Heart left ventricle (tissue), 16 donors: ENCODE results near the gene GYS1. TPM values are rescaled to one million over a fixed set of nuclear protein-coding genes. Genes with fewer than 3 reads are reported as not detected.
"Not testable (repeated sequence)": the region's sequence is repeated elsewhere in the genome, so short reads cannot be mapped to it uniquely, and the experiment has no call there.

Experiments
- ATAC-seq, 4 donors: fragments of 200-7000 bp; cut with Tn5 transposase; one replicate each; pipeline ENCODE4 v1.9.1; 2020 to 2022; ENCODE audit warnings: moderate library complexity in 4 of 4, mild to moderate bottlenecking in 3 of 4, moderate number of reproducible peaks in 1 of 4
- DNase-seq, 5 donors: peaks; one replicate each; pipeline ENCODE4 v3.0.0-alpha.2; 2020
- H3K27ac ChIP-seq, 12 donors: fragments of 200-600 bp; sonication (generic) in 4 of 12; one replicate each; pipeline versions ENCODE4 v1.5.0 to v1.8.0; 2016 to 2022; ENCODE audit warnings: mild to moderate bottlenecking in 2 of 12
- H3K27me3 ChIP-seq, 9 donors: fragments of 200-600 bp; sonication (generic) in 2 of 9; one replicate each; pipeline versions ENCODE4 v1.5.1 to v1.8.0; 2016 to 2022; ENCODE audit warnings: mild to moderate bottlenecking in 3 of 9
- H3K36me3 ChIP-seq, 9 donors: fragments of 200-600 bp; sonication (generic) in 2 of 9; one replicate each; pipeline versions ENCODE4 v1.5.0 to v1.8.0; 2018 to 2022; ENCODE audit warnings: mild to moderate bottlenecking in 2 of 9
- H3K4me1 ChIP-seq, 12 donors: fragments of 200-600 bp; sonication (generic) in 4 of 12; one replicate each; pipeline versions ENCODE4 v1.5.0 to v1.8.0; 2016 to 2022; ENCODE audit warnings: mild to moderate bottlenecking in 3 of 12
- H3K4me3 ChIP-seq, 12 donors: fragments of 200-600 bp; sonication (generic) in 4 of 12; one replicate each; pipeline versions ENCODE4 v1.5.0 to v1.8.0; 2017 to 2022; ENCODE audit warnings: mild to moderate bottlenecking in 9 of 12, moderate library complexity in 4 of 12
- H3K9me3 ChIP-seq, 12 donors: fragments of 200-600 bp; sonication (generic) in 4 of 12; one replicate each; pipeline versions ENCODE4 v1.5.0 to v1.8.0; 2016 to 2022; ENCODE audit warnings: mild to moderate bottlenecking in 1 of 12
- CTCF ChIP-seq, 12 donors: fragments of 200-600 bp; sonication (generic) in 4 of 12; IDR thresholded peaks; one replicate each; pipeline versions ENCODE4 v1.5.0 to v1.8.0; 2018 to 2022; ENCODE audit warnings: antibody characterized with exemption in 12 of 12, mild to moderate bottlenecking in 5 of 12
- POLR2A ChIP-seq, 2 donors: fragments of 450-650 bp; IDR thresholded peaks; one replicate each; pipeline ENCODE4 v1.6.1; 2017; ENCODE audit warnings: antibody characterized with exemption in 2 of 2, mild to moderate bottlenecking in 2 of 2, moderate library complexity in 2 of 2
- WGBS, 4 donors: extraction: QIAGEN DNeasy Blood & Tissue Kit in 2 of 4; methylation state at CpG; one replicate each; pipeline versions ENCODE4 v1.1.5 to v1.1.7; 2013 to 2018; 5-methylcytosine and 5-hydroxymethylcytosine counted together
- intact Hi-C, 10 donors: fragments of 100-400 bp; cut with DNase I; formaldehyde crosslinking; loops; one replicate each; pipeline versions ENCODE4 v1.11.1 to v1.14.2; 2022
- long read RNA-seq, 3 donors: library from polyadenylated mRNA; unstranded; transcript quantifications; one replicate each; pipeline ENCODE4 v2.0.0, GENCODE V29; 2020 to 2021
- polyA plus RNA-seq, 2 donors: library from polyadenylated mRNA; stranded (reverse); fragments of 200-250 nt; gene quantifications; one replicate each; pipeline ENCODE4 v1.2.3, GENCODE V29; 2013
- total RNA-seq, 9 donors: library from RNA; depleted of rRNA in 2 of 9; stranded (reverse); fragments of >200 nt in 2 of 9; fragmentation: NEBNext Ultra II Directional in 3 of 9; extraction: Animal tissue kit (Norgen Biotek cat#: 25700) in 3 of 9; gene quantifications; one replicate each; pipeline versions ENCODE4 v1.1.0 to v1.2.4, GENCODE V29; 2016 to 2023
- donor health status: ischemic (EF 13 %, LVEDD 7.1; RV severe dilation, severe dysfunction).
- donor health status: healthy with polysubstance abuse.
- donor health status: DM: no; HTN: yes; CAD: no.
- donor health status: DM: no; HTN: no; CAD: no.
- donor health status: ischemic (EF 25% LVEDD 6.9; RV normal size, moderate dysfunction).
- donor health status: ischemic (EF 25% LVEDD 5.7; RV mildly dilated, moderate dysfunction).
- donor health status: healthy.
- donor health status: DM: yes; HTN: yes; CAD: no.
- donor health status: ischemic (EF 35%, LVEDD 5.7; RV mildly dilated, moderate dysfunction).
- donor health status: nonischemic (EF 11% LVEDD 7.7; RV severe dilation, severe dysfunction).
- donor health status: DM: yes; HTN: yes; CAD: no.
- donor health status: PGD.
- donor health status: ischemic (EF 29% LVEDD 5.4; RV normal size, mild dysfunction).
- donor health status: nonischemic (EF 23%, LVEDD 6.1; RV moderate dilation, normal function).

The GYS1 gene
- total RNA-seq (100 to 1,000 TPM; 125 to 264 (median 173) TPM), polyA plus RNA-seq (100 to 1,000 TPM; 114 to 154 TPM)
- long read RNA-seq, donor 1, partial matches to known transcripts: 41 of 46 reads
- long read RNA-seq, donor 1, other reads (novel, unspliced or antisense): 4 of 46 reads
- long read RNA-seq, donor 2, transcript GYS1-202 (16 exons, 3,574 nt): major isoform, 21 of 60 reads
- long read RNA-seq, donor 2, partial matches to known transcripts: 5 of 60 reads
- long read RNA-seq, donor 2, other reads (novel, unspliced or antisense): 34 of 60 reads
- long read RNA-seq, donor 3, partial matches to known transcripts: 37 of 42 reads
- long read RNA-seq, donor 3, other reads (novel, unspliced or antisense): 2 of 42 reads

GRCh38 chr19:48993175-48994034, at the start of gene GYS1, which contains the start of gene RUVBL2:
Gene GYS1 (minus strand): TSS chr19:48993309. CDS start chr19:48993112, 197 bp downstream.
Gene RUVBL2 (plus strand): TSS chr19:48993887. CDS start chr19:48993912, 25 bp downstream.
- Histone ChIP-seq H3K27ac (peak within 1 kb of the TSS; percentile 86 to 99 (median 96)), H3K4me1 (peaks cover 6 to 51% (median 35%) of the 10 kb centered on the region in 12 donors), H3K9me3 (no peaks in the 10 kb centered on the region), H3K36me3 (peaks cover 0 to 19% (median 9%) of the 10 kb centered on the region in 9 donors), H3K27me3 (no peaks in the 10 kb centered on the region), H3K4me3 (peak within 1 kb of the TSS; percentile 56 to 99 (median 82))
- ATAC-seq (peak; percentile 91 to 94 (median 94)), DNase-seq (peak; percentile 99 to 100 (median 100))
- WGBS, 4 donors: 0% methylated on average over 35 to 56 of the region's 56 CpGs
- intact Hi-C loops: loop anchor here in 4 of 10 donors (5.0 to 10.0 kb wide), 4 partner anchors 154 to 221 kb away; no protein-coding TSS in a partner anchor
- TF ChIP-seq POLR2A (IDR thresholded peaks at IDR 0.05): peak; percentile 77 to 98
- TF ChIP-seq CTCF (IDR thresholded peaks at IDR 0.05): peak; percentile 92 to 100 (median 98)

- H3K4me3 ChIP-seq, H3K9me3 ChIP-seq, H3K4me1 ChIP-seq, H3K27ac ChIP-seq, ATAC-seq, H3K27me3 ChIP-seq, DNase-seq, H3K36me3 ChIP-seq, intact Hi-C loops: not testable (repeated sequence)
- WGBS, 4 donors: 83 to 97% (median 85%) methylated on average over 1 to 4 of the region's 4 CpGs
Measured at GRCh38 chr19:49042666-49043065, 49.6 kb upstream of the GYS1 start.

GRCh38 chr19:49042177-49042576, 49.1 kb upstream of the GYS1 start:
- no peak for DNase-seq
- WGBS, 4 donors: 65 to 82% (median 76%) methylated on average over 14 to 17 of the region's 17 CpGs
- no peak for ATAC-seq

GRCh38 chr19:49039736-49040135, 46.6 kb upstream of the GYS1 start:
- H3K4me3 ChIP-seq, H3K27ac ChIP-seq, H3K9me3 ChIP-seq, ATAC-seq, intact Hi-C loops, H3K36me3 ChIP-seq, DNase-seq, H3K4me1 ChIP-seq, H3K27me3 ChIP-seq: not testable (repeated sequence)
- whole genome bisulfite sequencing, 4 donors: 59 to 70% (median 65%) methylated on average over 8 to 9 of the region's 9 CpGs

More at GRCh38 chr19:49042177-49042576, 49.1 kb upstream of the GYS1 start:
- H3K4me1 ChIP-seq: no peaks in the 10 kb centered on the region
- H3K9me3 ChIP-seq: no peaks in the 10 kb centered on the region
- H3K36me3 ChIP-seq: no peaks in the 10 kb centered on the region
- no peak for TF ChIP-seq POLR2A (IDR thresholded peaks at IDR 0.05)
- TF ChIP-seq CTCF (IDR thresholded peaks at IDR 0.05): no peak
- intact Hi-C loops: no loop called here
- no peak overlapping the region for H3K27ac ChIP-seq
- H3K4me3 ChIP-seq: no peak overlapping the region
- H3K27me3 ChIP-seq: no peaks in the 10 kb centered on the region

- DNase-seq, H3K4me3 ChIP-seq, H3K27ac ChIP-seq, H3K9me3 ChIP-seq, H3K27me3 ChIP-seq, intact Hi-C loops, H3K4me1 ChIP-seq, ATAC-seq, H3K36me3 ChIP-seq: not testable (repeated sequence)
- WGBS, 4 donors: 83 to 89% (median 86%) methylated on average over 25 to 26 of the region's 26 CpGs
Measured at GRCh38 chr19:49038557-49039276, 45.6 kb upstream of the GYS1 start.

GRCh38 chr19:49038111-49038510, 45.0 kb upstream of the GYS1 start:
- WGBS, 4 donors: 84 to 92% (median 91%) methylated on average over 6 to 8 of the region's 8 CpGs
- H3K4me1 ChIP-seq, DNase-seq, H3K9me3 ChIP-seq, H3K36me3 ChIP-seq, H3K4me3 ChIP-seq, ATAC-seq, H3K27ac ChIP-seq, H3K27me3 ChIP-seq, intact Hi-C loops: not testable (repeated sequence)
